OCI-LY7 (cell line): ENCODE measurements around the gene TRAF4. TPM values are rescaled to one million over a fixed set of nuclear protein-coding genes. Genes with fewer than 3 reads are reported as not detected.

Source experiments
- BruUV-seq: library from RNA; stranded (reverse); fragments of 400-500 nt; replicated peaks from 2 replicates; lab custom pipeline; 2021; lab: Mats Ljungman, UMichigan
- CTCF ChIA-PET: fragments of 300-600 bp; sonication (Branson Sonifier 250); formaldehyde crosslinking; loops from one replicate; lab custom pipeline; 2022; ENCODE audit warnings: antibody characterized with exemption; ENCODE audit not compliant: unreplicated experiment; lab: Charles Lee
- POLR2A ChIA-PET: fragments of 300-600 bp; sonication (Branson Sonifier 250); formaldehyde crosslinking; loops from one replicate; lab custom pipeline; 2022; ENCODE audit warnings: antibody characterized with exemption; lab: Charles Lee
- DNase-seq: peaks from one replicate; pipeline ENCODE4 v3.0.0-alpha.2; 2015; ENCODE audit warnings: low spot score
- H2AFZ ChIP-seq: fragments of 200-600 bp; sonication (generic), shearing (Covaris generic); 2 replicates; pipeline ENCODE4 v1.6.1; 2014; ENCODE audit warnings: mild to moderate bottlenecking, antibody characterized with exemption, low read length, moderate library complexity
- H3K27ac ChIP-seq: fragments of 200-600 bp; sonication (generic); 2 replicates; pipeline ENCODE4 v1.5.1; 2014; ENCODE audit warnings: mixed run types, low read depth, mild to moderate bottlenecking, moderate library complexity, low read length, inconsistent platforms; ENCODE audit not compliant: poor library complexity, severe bottlenecking
- H3K36me3 ChIP-seq: fragments of 200-600 bp; sonication (generic); 2 replicates; pipeline ENCODE4 v1.6.1; 2014; ENCODE audit warnings: mild to moderate bottlenecking, antibody characterized with exemption, low read length, moderate library complexity, mixed read lengths; ENCODE audit not compliant: insufficient read depth
- H3K4me1 ChIP-seq: fragments of 200-600 bp; sonication (generic); 2 replicates; pipeline ENCODE4 v1.5.1; 2014; ENCODE audit warnings: mild to moderate bottlenecking, low read length; ENCODE audit not compliant: insufficient read depth, poor library complexity, severe bottlenecking
- H3K4me2 ChIP-seq: fragments of 200-600 bp; sonication (generic); 2 replicates; pipeline ENCODE4 v1.6.1; 2014; ENCODE audit warnings: mild to moderate bottlenecking, low read length
- H3K4me3 ChIP-seq: fragments of 200-600 bp; sonication (generic); 2 replicates; pipeline ENCODE4 v1.5.1; 2014; ENCODE audit warnings: mild to moderate bottlenecking, low read depth, low read length; ENCODE audit not compliant: poor library complexity, severe bottlenecking
- H3K79me2 ChIP-seq: fragments of 200-600 bp; sonication (generic); 2 replicates; pipeline ENCODE4 v1.6.1; 2016; ENCODE audit warnings: low read depth, mild to moderate bottlenecking, low read length, moderate library complexity, mixed read lengths; ENCODE audit not compliant: insufficient read depth
- H3K9me2 ChIP-seq: fragments of 200-600 bp; sonication (generic); 2 replicates; pipeline ENCODE4 v1.6.1; 2016; ENCODE audit warnings: mild to moderate bottlenecking, low read length, mixed read lengths; ENCODE audit not compliant: insufficient read depth
- H3K9me3 ChIP-seq: fragments of 200-600 bp; sonication (generic); 2 replicates; pipeline ENCODE4 v1.6.1; 2014; ENCODE audit warnings: mild to moderate bottlenecking, mixed run types, low read length, mixed read lengths
- H4K20me1 ChIP-seq: fragments of 200-600 bp; sonication (generic); 2 replicates; pipeline ENCODE4 v1.6.1; 2014; ENCODE audit warnings: mild to moderate bottlenecking, antibody characterized with exemption, low read length, moderate library complexity, mixed read lengths; ENCODE audit not compliant: insufficient read depth
- CTCF ChIP-seq: fragments of 200-600 bp; sonication (generic); conservative IDR thresholded peaks from 2 replicates; pipeline ENCODE4 v1.5.1; 2014; ENCODE audit warnings: mild to moderate bottlenecking, antibody characterized with exemption, low read length, moderate library complexity, mixed read lengths
- EZH2phosphoT487 ChIP-seq: fragments of 200-600 bp; sonication (generic); IDR thresholded peaks from 2 replicates; pipeline ENCODE4 v1.6.1; 2018; ENCODE audit warnings: low read depth, borderline replicate concordance, mild to moderate bottlenecking, mixed run types, antibody characterized with exemption, low read length, moderate library complexity, mixed read lengths
- intact Hi-C: fragments of 100-400 bp; cut with micrococcal nuclease; formaldehyde crosslinking; loops from one replicate; pipeline ENCODE4 v1.10.0; 2022; ENCODE audit not compliant: unreplicated experiment
- total RNA-seq, 2 experiments: library from RNA; depleted of rRNA in 1 of 2; stranded (reverse); fragments of >200 nt in 1 of 2; shearing (Covaris generic) in 1 of 2; gene quantifications; 2 replicates each; pipeline ENCODE4 v1.2.3, GENCODE V29; 2014 to 2022

Gene TRAF4
- total RNA-seq, 2 experiments from 2014 or later, result 105 to 123 TPM

- intact Hi-C loops, result no loop called here
- POLR2A ChIA-PET, result interaction anchor here (1.0 kb wide), 1 partner anchor 43 kb away, joined by 4 read pairs; no protein-coding TSS in a partner anchor
Measured at GRCh38 chr17:28704219-28704858, 39.5 kb upstream of the TRAF4 start.

GRCh38 chr17:28705074-28705659 is 38.6 kb upstream of the TRAF4 start:
- Histone ChIP-seq H3K4me1 (peaks cover 8% of the 10 kb centered on the region), H2AFZ (no peak overlapping the region), H3K27ac (no peak overlapping the region), H3K9me3 (no peaks in the 10 kb centered on the region), H3K36me3 (peaks cover 35% of the 10 kb centered on the region), H4K20me1 (no peaks in the 10 kb centered on the region), H3K4me2 (no peak overlapping the region), H3K79me2 (no peaks in the 10 kb centered on the region), H3K4me3 (no peak overlapping the region), H3K9me2 (no peaks in the 10 kb centered on the region)
- no peak for DNase-seq
- CTCF ChIA-PET, result no interaction called here
- POLR2A ChIA-PET, result no interaction called here
- TF ChIP-seq EZH2phosphoT487, result no peak
- TF ChIP-seq CTCF, result no peak
- no TSS peak for BruUV-seq
- intact Hi-C loops, result no loop called here

More at GRCh38 chr17:28704219-28704858, 39.5 kb upstream of the TRAF4 start:
- CTCF ChIA-PET, result no interaction called here
- Histone ChIP-seq H3K9me3 (no peaks in the 10 kb centered on the region), H4K20me1 (no peaks in the 10 kb centered on the region), H3K9me2 (no peaks in the 10 kb centered on the region), H3K36me3 (peaks cover 44% of the 10 kb centered on the region), H2AFZ (no peak overlapping the region), H3K4me1 (no peaks in the 10 kb centered on the region), H3K4me3 (no peak overlapping the region), H3K4me2 (no peak overlapping the region), H3K27ac (no peak overlapping the region), H3K79me2 (no peaks in the 10 kb centered on the region)
- no TSS peak for BruUV-seq
- DNase-seq, result no peak
- TF ChIP-seq EZH2phosphoT487, result no peak
- TF ChIP-seq CTCF, result no peak
